ENCODE measurements around the gene EIF4G3.

The EIF4G3 gene

DNA sequence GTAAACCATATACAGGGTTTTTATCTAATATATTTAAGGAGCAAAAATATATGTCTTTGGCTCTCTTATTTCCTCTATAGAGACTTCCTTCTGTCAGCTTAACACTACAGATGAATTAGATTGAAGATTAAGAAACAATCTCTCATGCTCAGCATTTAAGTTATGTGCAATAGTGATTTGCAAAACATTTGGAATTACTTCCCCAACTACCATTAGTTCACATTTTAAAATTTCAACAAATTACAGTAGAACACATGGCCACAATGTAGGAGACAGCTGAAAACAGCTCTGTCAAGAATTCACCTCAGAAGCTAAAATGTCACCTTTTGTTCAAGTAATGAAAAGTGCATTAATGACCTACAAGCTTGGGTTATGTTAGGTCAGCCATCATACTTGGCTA lies 177.9 kb downstream of the EIF4G3 start:
- Histone ChIP-seq H3K4me1 (ENCODE audit: low read length) (no peaks in the 10 kb centered on the region), H3K79me2 (ENCODE audit: low read length) (no peaks in the 10 kb centered on the region), H2AFZ (ENCODE audit: low read length) (no peak overlapping the region), H3K4me3 (ENCODE audit: low read length) (no peak overlapping the region), H3K9me3 (replicated peaks; ENCODE audit: insufficient read depth, low read length) (no peaks in the 10 kb centered on the region), H3K4me2 (ENCODE audit: low read depth, low read length) (no peak overlapping the region), H3F3A (ENCODE audit: insufficient read depth, low read length) (no peaks in the 10 kb centered on the region), H3K9ac (ENCODE audit: low read length) (no peak overlapping the region), H3K9me2 (replicated peaks; ENCODE audit: insufficient read depth, low read length) (no peaks in the 10 kb centered on the region), H3K27me3 (replicated peaks; ENCODE audit: insufficient read depth, low read length) (no peaks in the 10 kb centered on the region), H4K20me1 (ENCODE audit: insufficient read depth, low read length) (no peaks in the 10 kb centered on the region), H3K36me3 (replicated peaks; ENCODE audit: insufficient read depth, low read length) (no peaks in the 10 kb centered on the region), H3K27ac (ENCODE audit: low read length) (no peak overlapping the region)
- TF ChIP-seq, protein P1, sequence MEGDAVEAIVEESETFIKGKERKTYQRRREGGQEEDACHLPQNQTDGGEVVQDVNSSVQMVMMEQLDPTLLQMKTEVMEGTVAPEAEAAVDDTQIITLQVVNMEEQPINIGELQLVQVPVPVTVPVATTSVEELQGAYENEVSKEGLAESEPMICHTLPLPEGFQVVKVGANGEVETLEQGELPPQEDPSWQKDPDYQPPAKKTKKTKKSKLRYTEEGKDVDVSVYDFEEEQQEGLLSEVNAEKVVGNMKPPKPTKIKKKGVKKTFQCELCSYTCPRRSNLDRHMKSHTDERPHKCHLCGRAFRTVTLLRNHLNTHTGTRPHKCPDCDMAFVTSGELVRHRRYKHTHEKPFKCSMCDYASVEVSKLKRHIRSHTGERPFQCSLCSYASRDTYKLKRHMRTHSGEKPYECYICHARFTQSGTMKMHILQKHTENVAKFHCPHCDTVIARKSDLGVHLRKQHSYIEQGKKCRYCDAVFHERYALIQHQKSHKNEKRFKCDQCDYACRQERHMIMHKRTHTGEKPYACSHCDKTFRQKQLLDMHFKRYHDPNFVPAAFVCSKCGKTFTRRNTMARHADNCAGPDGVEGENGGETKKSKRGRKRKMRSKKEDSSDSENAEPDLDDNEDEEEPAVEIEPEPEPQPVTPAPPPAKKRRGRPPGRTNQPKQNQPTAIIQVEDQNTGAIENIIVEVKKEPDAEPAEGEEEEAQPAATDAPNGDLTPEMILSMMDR (IDR thresholded peaks at IDR 0.05; ENCODE audit: low read length) = no peak
- TF ChIP-seq EZH2phosphoT487 (IDR thresholded peaks at IDR 0.05; ENCODE audit: low read length) (no peak), EZH2 (optimal IDR thresholded peaks at IDR 0.05; ENCODE audit: low read depth, low read length) (no peak)
- DNase-seq = no peak

DNA sequence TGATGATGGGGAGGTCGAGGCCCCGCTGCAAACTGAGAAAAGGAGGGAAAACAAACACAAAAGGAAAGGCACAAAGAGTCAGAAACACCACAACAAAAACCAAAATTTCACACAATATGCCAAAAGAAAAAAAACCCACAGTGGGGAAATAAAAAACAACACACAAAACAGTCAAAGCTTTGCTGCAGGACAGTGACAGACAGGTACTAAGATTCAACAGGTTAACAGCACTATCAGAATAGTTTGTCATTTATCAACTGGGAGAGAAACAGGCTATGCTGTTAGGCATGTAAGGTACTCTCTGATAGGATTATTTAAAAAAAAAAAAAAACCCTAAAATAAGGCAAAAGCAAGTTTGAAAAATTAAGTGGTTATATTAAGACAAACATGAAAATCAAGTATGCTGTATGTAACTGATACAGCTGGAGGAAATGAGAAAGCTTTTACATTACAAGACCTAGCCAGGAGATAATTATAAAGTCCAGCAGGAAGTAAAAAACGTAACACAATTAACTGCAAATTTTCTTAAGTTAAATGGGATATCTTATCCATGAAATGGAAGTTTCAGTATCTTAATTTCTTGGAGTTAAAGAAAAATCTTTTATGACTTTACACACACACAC lies 179.0 kb downstream of the EIF4G3 start:
- no peaks in the 10 kb centered on the region for H3K9me3 ChIP-seq (replicated peaks; ENCODE audit: insufficient read depth, low read length)
- no peaks in the 10 kb centered on the region for H4K20me1 ChIP-seq (ENCODE audit: insufficient read depth, low read length)
- no peaks in the 10 kb centered on the region for H3K27me3 ChIP-seq (replicated peaks; ENCODE audit: insufficient read depth, low read length)
- DNase-seq = no peak
- H3K4me3 ChIP-seq (ENCODE audit: low read length) = no peak overlapping the region
- no peak overlapping the region for H3K27ac ChIP-seq (ENCODE audit: low read length)
- TF ChIP-seq EZH2 (optimal IDR thresholded peaks at IDR 0.05; ENCODE audit: low read depth, low read length) = no peak
- TF ChIP-seq, protein P1 (IDR thresholded peaks at IDR 0.05; ENCODE audit: low read length) = no peak
- no peak for TF ChIP-seq EZH2phosphoT487 (IDR thresholded peaks at IDR 0.05; ENCODE audit: low read length)
- H2AFZ ChIP-seq (ENCODE audit: low read length) = no peak overlapping the region
- H3K9ac ChIP-seq (ENCODE audit: low read length) = no peak overlapping the region
- H3K36me3 ChIP-seq (replicated peaks; ENCODE audit: insufficient read depth, low read length) = no peaks in the 10 kb centered on the region
- no peaks in the 10 kb centered on the region for H3K79me2 ChIP-seq (ENCODE audit: low read length)
- no peaks in the 10 kb centered on the region for H3K9me2 ChIP-seq (replicated peaks; ENCODE audit: insufficient read depth, low read length)
- H3K4me1 ChIP-seq (ENCODE audit: low read length) = peaks cover 11% of the 10 kb centered on the region
- H3F3A ChIP-seq (ENCODE audit: insufficient read depth, low read length) = no peaks in the 10 kb centered on the region
- H3K4me2 ChIP-seq (ENCODE audit: low read depth, low read length) = no peak overlapping the region

DNA sequence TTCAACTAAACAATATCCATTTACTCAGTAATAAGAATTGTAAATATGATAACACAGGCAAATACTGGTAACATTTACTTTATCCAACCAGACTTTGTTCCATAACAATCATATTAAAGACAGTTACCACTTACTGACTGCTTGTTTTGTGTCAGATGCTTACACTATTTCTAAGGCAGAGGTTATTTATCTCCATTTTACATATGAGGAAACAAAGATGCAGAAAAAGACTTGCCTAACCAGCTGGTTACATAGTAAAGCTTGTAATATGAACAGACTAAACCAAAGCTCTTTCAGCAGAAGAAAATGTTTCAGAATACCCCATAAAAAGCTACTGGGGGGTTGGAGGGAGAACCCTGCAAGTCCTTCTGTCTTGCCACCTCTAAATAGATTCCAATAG lies 180.1 kb downstream of the EIF4G3 start:
- no peak for TF ChIP-seq EZH2phosphoT487 (IDR thresholded peaks at IDR 0.05; ENCODE audit: low read length)
- TF ChIP-seq, protein P1 (IDR thresholded peaks at IDR 0.05; ENCODE audit: low read length) = no peak
- no peak for TF ChIP-seq EZH2 (optimal IDR thresholded peaks at IDR 0.05; ENCODE audit: low read depth, low read length)
- no peak for DNase-seq
- Histone ChIP-seq H4K20me1 (ENCODE audit: insufficient read depth, low read length) (no peaks in the 10 kb centered on the region), H3K9ac (ENCODE audit: low read length) (no peak overlapping the region), H3K4me1 (ENCODE audit: low read length) (peaks cover 21% of the 10 kb centered on the region), H3K9me2 (replicated peaks; ENCODE audit: insufficient read depth, low read length) (no peaks in the 10 kb centered on the region), H3K79me2 (ENCODE audit: low read length) (no peaks in the 10 kb centered on the region), H2AFZ (ENCODE audit: low read length) (no peak overlapping the region), H3K27me3 (replicated peaks; ENCODE audit: insufficient read depth, low read length) (no peaks in the 10 kb centered on the region), H3K4me3 (ENCODE audit: low read length) (no peak overlapping the region), H3K36me3 (replicated peaks; ENCODE audit: insufficient read depth, low read length) (no peaks in the 10 kb centered on the region), H3K4me2 (ENCODE audit: low read depth, low read length) (no peak overlapping the region), H3F3A (ENCODE audit: insufficient read depth, low read length) (no peaks in the 10 kb centered on the region), H3K27ac (ENCODE audit: low read length) (no peak overlapping the region), H3K9me3 (replicated peaks; ENCODE audit: insufficient read depth, low read length) (no peaks in the 10 kb centered on the region)
